Adipocyte (in vitro differentiated cells): ENCODE measurements around the gene BIVM.

Experiments
- DNase-seq: peaks from one replicate; pipeline ENCODE4 v3.0.0-alpha.2; 2015; ENCODE audit warnings: low read depth
- H3K27me3 ChIP-seq: replicated peaks from 2 replicates; pipeline ENCODE4 v1.7.0; 2013; ENCODE audit warnings: mild to moderate bottlenecking, low read length, moderate library complexity; ENCODE audit not compliant: control insufficient read depth, insufficient read depth
- H3K36me3 ChIP-seq: 2 replicates; pipeline ENCODE4 v1.7.0; 2013; ENCODE audit warnings: low read length, mild to moderate bottlenecking, moderate library complexity; ENCODE audit not compliant: control insufficient read depth, insufficient read depth, severe bottlenecking
- H3K4me1 ChIP-seq: 2 replicates; pipeline ENCODE4 v1.7.0; 2013; ENCODE audit warnings: mild to moderate bottlenecking, low read length, moderate library complexity; ENCODE audit not compliant: control insufficient read depth, insufficient read depth
- H3K4me3 ChIP-seq: 2 replicates; pipeline ENCODE4 v1.7.0; 2013; ENCODE audit warnings: mild to moderate bottlenecking, low read length, moderate library complexity
- H3K9ac ChIP-seq: 2 replicates; pipeline ENCODE4 v1.7.0; 2013; ENCODE audit warnings: mild to moderate bottlenecking, low read length, moderate library complexity
- H3K9me3 ChIP-seq: 2 replicates; pipeline ENCODE4 v1.7.0; 2013; ENCODE audit warnings: mild to moderate bottlenecking, low read length, moderate library complexity; ENCODE audit not compliant: control insufficient read depth

Gene BIVM

GRCh38 chr13:102798581-102799425 is at the start of gene BIVM, which contains the start of gene POGLUT2:
TSS of gene BIVM (plus strand) at chr13:102799119. CDS start at chr13:102807268, 8,149 bp downstream.
TSS of gene POGLUT2 (minus strand) at chr13:102798976. CDS start at chr13:102798670, 306 bp downstream.
- peak; percentile 96 for DNase-seq
- Histone ChIP-seq H3K4me3 (peak within 1 kb of the TSS; percentile 93), H3K9ac (peak within 1 kb of the TSS; percentile 92), H3K27me3 (no peaks in the 10 kb centered on the region), H3K36me3 (no peaks in the 10 kb centered on the region), H3K4me1 (peaks cover 20% of the 10 kb centered on the region), H3K9me3 (no peaks in the 10 kb centered on the region)

GRCh38 chr13:102751886-102752285 is 47.0 kb upstream of the BIVM start:
- DNase-seq = no peak
- Histone ChIP-seq H3K9me3 (no peaks in the 10 kb centered on the region), H3K4me1 (no peaks in the 10 kb centered on the region)

GRCh38 chr13:102757006-102757405 is 41.9 kb upstream of the BIVM start:
- no peak overlapping the region for H3K4me3 ChIP-seq

More at GRCh38 chr13:102751886-102752285, 47.0 kb upstream of the BIVM start:
- no peak overlapping the region for H3K9ac ChIP-seq
- peaks cover 2% of the 10 kb centered on the region for H3K27me3 ChIP-seq
- H3K4me3 ChIP-seq = no peak overlapping the region
- no peaks in the 10 kb centered on the region for H3K36me3 ChIP-seq

GRCh38 chr13:102758842-102759241 is 40.1 kb upstream of the BIVM start:
- Histone ChIP-seq H3K9me3 (no peaks in the 10 kb centered on the region), H3K27me3 (no peaks in the 10 kb centered on the region), H3K9ac (no peak overlapping the region), H3K4me3 (no peak overlapping the region), H3K4me1 (no peaks in the 10 kb centered on the region), H3K36me3 (no peaks in the 10 kb centered on the region)
- no peak for DNase-seq

More at GRCh38 chr13:102757006-102757405, 41.9 kb upstream of the BIVM start:
- no peak for DNase-seq
- Histone ChIP-seq H3K4me1 (no peaks in the 10 kb centered on the region), H3K36me3 (no peaks in the 10 kb centered on the region), H3K27me3 (no peaks in the 10 kb centered on the region), H3K9ac (no peak overlapping the region), H3K9me3 (no peaks in the 10 kb centered on the region)

GRCh38 chr13:102761071-102761470 is 37.8 kb upstream of the BIVM start:
- Histone ChIP-seq H3K9me3 (no peaks in the 10 kb centered on the region), H3K27me3 (no peaks in the 10 kb centered on the region), H3K36me3 (peaks cover 4% of the 10 kb centered on the region), H3K4me3 (no peak overlapping the region), H3K9ac (no peak overlapping the region), H3K4me1 (no peaks in the 10 kb centered on the region)
- no peak for DNase-seq

GRCh38 chr13:102763741-102764140 is 35.2 kb upstream of the BIVM start:
- peaks cover 8% of the 10 kb centered on the region for H3K4me1 ChIP-seq
- no peak for DNase-seq
- H3K9ac ChIP-seq = no peak overlapping the region
- no peaks in the 10 kb centered on the region for H3K27me3 ChIP-seq
- no peak overlapping the region for H3K4me3 ChIP-seq
- peaks cover 8% of the 10 kb centered on the region for H3K36me3 ChIP-seq
- H3K9me3 ChIP-seq = no peaks in the 10 kb centered on the region

GRCh38 chr13:102768909-102769308 is 30.0 kb upstream of the BIVM start:
- peaks cover 9% of the 10 kb centered on the region for H3K4me1 ChIP-seq
- no peak overlapping the region for H3K9ac ChIP-seq
- peaks cover 8% of the 10 kb centered on the region for H3K36me3 ChIP-seq
- no peaks in the 10 kb centered on the region for H3K9me3 ChIP-seq
- no peak overlapping the region for H3K4me3 ChIP-seq
- no peaks in the 10 kb centered on the region for H3K27me3 ChIP-seq
- DNase-seq = no peak

GRCh38 chr13:102769679-102770078 is 29.2 kb upstream of the BIVM start:
- Histone ChIP-seq H3K9me3 (no peaks in the 10 kb centered on the region), H3K4me3 (no peak overlapping the region), H3K36me3 (peaks cover 8% of the 10 kb centered on the region), H3K4me1 (peaks cover 12% of the 10 kb centered on the region), H3K9ac (no peak overlapping the region), H3K27me3 (no peaks in the 10 kb centered on the region)
- DNase-seq = peak; percentile 26

GRCh38 chr13:102770435-102770834 is 28.5 kb upstream of the BIVM start:
- Histone ChIP-seq H3K27me3 (no peaks in the 10 kb centered on the region), H3K36me3 (peaks cover 8% of the 10 kb centered on the region), H3K9me3 (no peaks in the 10 kb centered on the region), H3K4me1 (peaks cover 12% of the 10 kb centered on the region), H3K4me3 (no peak overlapping the region), H3K9ac (no peak overlapping the region)
- no peak for DNase-seq

GRCh38 chr13:102771298-102772041 is 27.4 kb upstream of the BIVM start:
- H3K9ac ChIP-seq = no peak overlapping the region
- peaks cover 10% of the 10 kb centered on the region for H3K4me1 ChIP-seq
- peaks cover under 1% of the 10 kb centered on the region for H3K36me3 ChIP-seq
- H3K4me3 ChIP-seq = no peak overlapping the region
- H3K27me3 ChIP-seq = no peaks in the 10 kb centered on the region
- no peak for DNase-seq
- H3K9me3 ChIP-seq = no peaks in the 10 kb centered on the region

GRCh38 chr13:102772042-102772425 is 26.9 kb upstream of the BIVM start:
- Histone ChIP-seq H3K4me1 (peaks cover 6% of the 10 kb centered on the region), H3K4me3 (peak overlapping the region; percentile 86), H3K27me3 (no peaks in the 10 kb centered on the region), H3K9me3 (no peaks in the 10 kb centered on the region), H3K9ac (peak overlapping the region; percentile 94), H3K36me3 (no peaks in the 10 kb centered on the region)
- DNase-seq = no peak
